Small intestine (tissue), 7 donors: ENCODE data around the gene MYO16. TPM values are rescaled to one million over a fixed set of nuclear protein-coding genes. Genes with fewer than 3 reads are reported as not detected.

Experiments
- DNase-seq, 2 donors: peaks; one replicate each; pipeline versions ENCODE4 v3.0.0 to v3.0.0-alpha.2; 2013
- FAIRE-seq: peaks from 2 replicates; lab custom pipeline; 2012; peaks lifted over from hg19 to GRCh38; lab: Jason Lieb, UNC
- H3K27ac ChIP-seq, 3 donors: one replicate each; pipeline ENCODE4 v1.5.1; 2013; ENCODE audit warnings: low read length in 2 of 3, mild to moderate bottlenecking in 2 of 3, control low read depth in 1 of 3, inconsistent platforms in 1 of 3, low read depth in 1 of 3, moderate library complexity in 1 of 3
- H3K27me3 ChIP-seq, 3 donors: one replicate each; pipeline ENCODE4 v1.6.1; 2013; ENCODE audit warnings: low read length in 3 of 3, inconsistent platforms in 1 of 3; ENCODE audit not compliant: control insufficient read depth in 3 of 3, insufficient read depth in 3 of 3
- H3K36me3 ChIP-seq, 3 donors: one replicate each; pipeline ENCODE4 v1.6.1; 2013; ENCODE audit warnings: low read length in 3 of 3, inconsistent platforms in 1 of 3, low read depth in 1 of 3, mild to moderate bottlenecking in 1 of 3, moderate library complexity in 1 of 3; ENCODE audit not compliant: control insufficient read depth in 3 of 3, insufficient read depth in 2 of 3
- H3K4me1 ChIP-seq, 3 donors: one replicate each; pipeline ENCODE4 v1.6.1; 2013; ENCODE audit warnings: low read length in 2 of 3, inconsistent platforms in 1 of 3, low read depth in 1 of 3, mild to moderate bottlenecking in 1 of 3, moderate library complexity in 1 of 3; ENCODE audit not compliant: control insufficient read depth in 3 of 3, insufficient read depth in 2 of 3
- H3K4me3 ChIP-seq, 3 donors: one replicate each; pipeline ENCODE4 v1.5.1; 2013; ENCODE audit warnings: low read length in 3 of 3, control low read depth in 1 of 3, inconsistent platforms in 1 of 3, low read depth in 1 of 3, mild to moderate bottlenecking in 1 of 3, moderate library complexity in 1 of 3
- H3K9me3 ChIP-seq, 2 donors: one replicate each; pipeline ENCODE4 v1.6.1; 2013; ENCODE audit warnings: low read depth in 1 of 2, low read length in 1 of 2; ENCODE audit not compliant: control insufficient read depth in 2 of 2, insufficient read depth in 1 of 2
- WGBS, 3 donors: extraction: QIAGEN DNeasy Blood & Tissue Kit; methylation state at CpG; one replicate each; pipeline ENCODE4 v1.1.7; 2013; 5-methylcytosine and 5-hydroxymethylcytosine counted together
- polyA plus RNA-seq, 4 donors: library from polyadenylated mRNA; stranded (reverse) in 3 of 4; unstranded in 1 of 4; fragments of 200-250 nt in 3 of 4; fragments of 120-200 nt in 1 of 4; gene quantifications; one replicate each; pipeline versions ENCODE4 v1.2.1 to v1.2.3, GENCODE V29; 2013
- donor health status: healthy with polysubstance abuse.
- donor health status: control.
- donor health status: control.
- donor health status: Bipolar disorder and iron deficiency.
- donor health status: healthy.

The MYO16 gene
- polyA plus RNA-seq, 4 donors, result 0.03 to 0.21 TPM; not detected in 2

GRCh38 chr13:109148243-109148642 lies 518.8 kb downstream of the MYO16 start:
- H3K4me1 ChIP-seq, result no peaks in the 10 kb centered on the region
- DNase-seq (no peak), FAIRE-seq (no peak)
- 74 to 90% (median 87%) methylated on average over 3 of the region's 3 CpGs for WGBS, 3 donors
- H3K27ac ChIP-seq, result no peak overlapping the region
- no peak overlapping the region for H3K4me3 ChIP-seq
- H3K27me3 ChIP-seq, result peaks cover 0 to 2% (median 0%) of the 10 kb centered on the region in 3 donors
- no peaks in the 10 kb centered on the region for H3K9me3 ChIP-seq
- H3K36me3 ChIP-seq, result no peaks in the 10 kb centered on the region

DNA sequence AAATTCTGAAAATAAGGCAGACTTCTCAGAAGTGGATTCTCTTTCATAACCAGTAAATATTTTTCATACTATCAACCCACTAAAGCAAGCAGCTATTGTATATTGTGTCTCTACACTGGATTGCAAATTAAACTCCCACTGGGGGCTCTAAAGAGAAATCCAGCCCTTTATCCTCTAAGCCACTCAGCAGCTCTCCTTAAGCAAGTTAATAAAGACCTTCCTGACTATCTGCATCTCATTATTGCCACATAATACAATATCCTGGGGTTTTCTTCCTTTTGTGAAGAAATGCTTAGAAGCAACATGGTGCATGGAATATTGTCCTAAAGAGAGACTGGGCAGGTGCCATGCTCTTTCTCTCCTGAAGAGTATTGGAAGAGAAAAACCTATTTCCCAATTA lies 521.3 kb downstream of the MYO16 start:
- Histone ChIP-seq H3K36me3 (no peaks in the 10 kb centered on the region), H3K27ac (no peak overlapping the region), H3K4me3 (no peak overlapping the region), H3K27me3 (peaks cover 0 to 2% (median 0%) of the 10 kb centered on the region in 3 donors), H3K9me3 (no peaks in the 10 kb centered on the region), H3K4me1 (no peaks in the 10 kb centered on the region)
- no peak for FAIRE-seq
- no peak for DNase-seq

DNA sequence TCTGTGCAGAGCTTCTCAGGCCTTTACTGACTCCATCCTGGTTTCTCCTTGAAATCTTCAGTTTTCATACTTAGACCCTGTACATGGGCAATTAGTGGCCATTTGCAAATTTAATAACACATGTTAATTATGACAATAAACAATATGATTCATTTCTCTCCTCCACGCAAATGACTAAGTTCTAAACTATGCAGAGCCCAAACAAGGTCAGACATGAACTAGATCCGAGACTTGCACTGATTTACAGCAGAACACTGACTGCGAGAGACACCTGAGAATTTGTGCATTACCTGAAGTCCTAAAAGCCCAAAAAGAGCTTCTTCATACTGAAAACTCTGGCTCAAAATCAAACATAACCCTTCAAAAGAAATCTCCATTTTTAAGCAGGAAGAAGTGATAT lies 521.8 kb downstream of the MYO16 start:
- H3K36me3 ChIP-seq, result no peaks in the 10 kb centered on the region
- H3K27ac ChIP-seq, result no peak overlapping the region
- WGBS, 3 donors, result 70 to 85% (median 71%) methylated on average over 3 of the region's 3 CpGs
- peaks cover 0 to 2% (median 2%) of the 10 kb centered on the region in 3 donors for H3K27me3 ChIP-seq
- no peak for DNase-seq
- no peaks in the 10 kb centered on the region for H3K4me1 ChIP-seq
- no peak for FAIRE-seq
- no peak overlapping the region for H3K4me3 ChIP-seq
- no peaks in the 10 kb centered on the region for H3K9me3 ChIP-seq

DNA sequence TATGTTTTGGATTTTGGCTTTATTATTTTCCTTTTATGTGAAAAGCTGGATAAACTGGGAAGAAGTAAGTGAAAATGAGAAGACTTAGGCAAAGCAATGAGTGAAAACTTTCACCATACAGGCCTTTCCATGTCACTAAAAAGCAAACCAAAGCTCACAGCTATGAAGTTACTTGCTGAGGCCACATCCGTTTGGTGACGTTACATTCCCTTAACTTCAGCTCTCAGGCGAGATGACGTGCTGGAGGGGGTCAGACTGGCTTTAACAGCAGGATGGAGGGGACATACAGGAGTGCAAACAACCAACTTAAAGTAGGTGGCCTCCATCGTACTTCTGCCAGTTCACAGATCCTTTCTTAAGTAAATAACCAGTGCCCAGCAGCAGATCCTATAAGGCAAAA lies 522.3 kb downstream of the MYO16 start:
- DNase-seq, result no peak
- WGBS, 3 donors, result 58 to 71% (median 64%) methylated on average over 5 of the region's 5 CpGs
- Histone ChIP-seq H3K9me3 (no peaks in the 10 kb centered on the region), H3K4me1 (no peaks in the 10 kb centered on the region), H3K4me3 (no peak overlapping the region), H3K27me3 (peaks cover 0 to 2% (median 2%) of the 10 kb centered on the region in 3 donors), H3K27ac (no peak overlapping the region), H3K36me3 (no peaks in the 10 kb centered on the region)
- FAIRE-seq, result no peak

DNA sequence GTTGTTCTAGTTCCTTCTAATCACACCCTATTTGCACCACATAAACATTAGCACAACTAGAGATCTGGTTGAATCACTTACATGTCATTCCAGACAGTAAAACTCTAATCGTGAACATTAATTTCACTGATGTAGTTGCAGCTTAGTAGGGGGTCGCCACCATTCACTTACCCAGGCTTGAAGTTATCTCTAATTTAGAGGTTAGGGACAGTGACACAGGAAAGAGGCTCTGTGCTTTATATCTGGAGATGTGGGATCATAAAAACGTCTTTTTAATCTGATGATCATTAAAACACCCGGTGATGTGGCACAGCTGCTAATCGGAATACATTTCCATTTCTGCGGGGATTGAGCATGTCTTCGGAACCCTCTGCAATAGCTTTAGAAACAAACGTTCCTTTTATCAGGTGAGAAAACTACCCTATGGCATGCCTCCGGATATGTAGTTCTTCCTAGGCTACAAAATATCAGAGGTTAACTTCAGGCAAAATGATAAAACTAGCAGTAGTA lies 523.0 kb downstream of the MYO16 start:
- FAIRE-seq (no peak), DNase-seq (no peak)
- no peak overlapping the region for H3K27ac ChIP-seq
- H3K4me3 ChIP-seq, result no peak overlapping the region
- H3K36me3 ChIP-seq, result no peaks in the 10 kb centered on the region
- no peaks in the 10 kb centered on the region for H3K4me1 ChIP-seq
- H3K9me3 ChIP-seq, result no peaks in the 10 kb centered on the region
- WGBS, 3 donors, result 67 to 78% (median 75%) methylated on average over 9 of the region's 9 CpGs
- H3K27me3 ChIP-seq, result peaks cover 0 to 4% (median 2%) of the 10 kb centered on the region in 3 donors

DNA sequence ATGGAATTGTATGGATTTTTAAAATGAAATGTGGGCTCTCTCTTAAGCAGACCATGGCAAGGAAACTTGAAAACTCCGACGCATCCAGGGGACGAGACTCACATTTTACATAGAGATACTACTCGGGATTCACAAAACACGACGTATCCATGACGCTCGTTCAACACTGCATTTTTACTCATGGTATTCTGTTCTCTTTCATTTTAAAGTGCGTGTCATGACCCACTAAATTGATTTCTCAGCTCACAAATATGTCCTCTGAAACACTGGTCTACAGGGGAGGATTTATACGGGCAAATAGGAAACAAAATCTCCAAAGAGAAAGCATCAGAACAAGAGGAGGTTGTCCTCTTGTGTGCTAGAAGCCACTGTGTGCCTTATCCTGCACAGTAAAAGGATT lies 523.5 kb downstream of the MYO16 start:
- Histone ChIP-seq H3K9me3 (no peaks in the 10 kb centered on the region), H3K4me1 (no peaks in the 10 kb centered on the region), H3K4me3 (no peak overlapping the region), H3K27me3 (peaks cover 0 to 10% (median 2%) of the 10 kb centered on the region in 3 donors), H3K27ac (no peak overlapping the region), H3K36me3 (no peaks in the 10 kb centered on the region)
- FAIRE-seq, result no peak
- 93 to 95% (median 94%) methylated on average over 10 of the region's 10 CpGs for WGBS, 3 donors
- DNase-seq, result no peak

DNA sequence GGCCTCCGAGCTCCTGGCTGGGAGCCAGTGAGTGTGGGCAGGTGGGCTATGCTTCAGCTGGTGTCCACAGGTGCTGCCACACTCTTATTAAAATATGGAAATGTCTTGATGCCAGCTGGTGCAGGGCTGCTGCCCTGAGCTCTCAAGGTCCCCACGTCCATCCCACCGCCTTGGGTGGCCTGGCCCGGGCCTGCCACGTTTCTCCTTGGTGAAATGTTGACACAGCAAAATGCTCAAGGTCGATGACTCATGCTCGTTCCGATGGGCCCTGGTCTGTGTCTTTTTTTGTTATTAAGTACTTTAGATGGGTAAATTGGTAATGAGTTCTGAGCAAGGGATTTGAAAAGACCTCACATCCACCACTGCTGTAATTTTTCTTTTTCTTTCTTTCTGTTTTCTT lies 524.7 kb downstream of the MYO16 start:
- Histone ChIP-seq H3K27ac (no peak overlapping the region), H3K36me3 (no peaks in the 10 kb centered on the region), H3K27me3 (peaks cover 0 to 10% (median 2%) of the 10 kb centered on the region in 3 donors), H3K4me3 (no peak overlapping the region), H3K4me1 (no peaks in the 10 kb centered on the region), H3K9me3 (no peaks in the 10 kb centered on the region)
- DNase-seq (no peak), FAIRE-seq (no peak)
- WGBS, 3 donors, result 43 to 64% (median 45%) methylated on average over 8 of the region's 8 CpGs

- Histone ChIP-seq H3K9me3 (no peaks in the 10 kb centered on the region), H3K4me1 (no peaks in the 10 kb centered on the region), H3K4me3 (no peak overlapping the region), H3K27me3 (peaks cover 0 to 10% (median 1%) of the 10 kb centered on the region in 3 donors), H3K36me3 (no peaks in the 10 kb centered on the region), H3K27ac (no peak overlapping the region)
- FAIRE-seq (no peak), DNase-seq (no peak)
- 51 to 63% (median 61%) methylated on average over 8 of the region's 8 CpGs for WGBS, 3 donors
Observed at GRCh38 chr13:109154546-109154945, 525.1 kb downstream of the MYO16 start.
